ENCODE results near the gene B4GALT5.

B4GALT5 gene

GRCh38 chr20:49610691-49611538 lies 102.8 kb downstream of the B4GALT5 start:
- DNase-seq, result peak in 48 of 56 donors; percentile 9 to 80 (median 54)

- DNase-seq, result peak in 34 of 56 donors; percentile 2 to 63 (median 28)
Observed at GRCh38 chr20:49608752-49609670, 104.7 kb downstream of the B4GALT5 start.

GRCh38 chr20:49607568-49607967 lies 106.1 kb downstream of the B4GALT5 start:
- no peak for DNase-seq

- no peak for DNase-seq
Observed at GRCh38 chr20:49603209-49603627, 110.5 kb downstream of the B4GALT5 start.

- no peak for DNase-seq
Observed at GRCh38 chr20:49602345-49603208, 111.1 kb downstream of the B4GALT5 start.

- DNase-seq, result no peak
Observed at GRCh38 chr20:49601153-49601924, 112.3 kb downstream of the B4GALT5 start.

- DNase-seq, result no peak
Observed at GRCh38 chr20:49599746-49600113, 113.9 kb downstream of the B4GALT5 start.

GRCh38 chr20:49597825-49598395 lies 115.8 kb downstream of the B4GALT5 start:
- no peak for DNase-seq

GRCh38 chr20:49595811-49596561 lies 117.7 kb downstream of the B4GALT5 start:
- no peak for DNase-seq

- no peak for DNase-seq
Observed at GRCh38 chr20:49595346-49595745, 118.3 kb downstream of the B4GALT5 start.

- DNase-seq, result no peak
Observed at GRCh38 chr20:49594931-49595315, 118.8 kb downstream of the B4GALT5 start.

- no peak for DNase-seq
Observed at GRCh38 chr20:49594143-49594930, 119.3 kb downstream of the B4GALT5 start.

- DNase-seq, result no peak
Observed at GRCh38 chr20:49593466-49594142, 120.1 kb downstream of the B4GALT5 start.

- DNase-seq, result no peak
Observed at GRCh38 chr20:49592120-49592519, 121.6 kb downstream of the B4GALT5 start.

- no peak for DNase-seq
Observed at GRCh38 chr20:49591217-49591865, 122.3 kb downstream of the B4GALT5 start.

GRCh38 chr20:49590163-49591017 lies 123.3 kb downstream of the B4GALT5 start:
- no peak for DNase-seq
